CD4-positive, alpha-beta T cell treated with Interleukin-6 at 100 ng/mL for 8 hours (primary cell): ENCODE data around the gene ZNF668.
A peak's percentile ranks its signal among the peaks of the same experiment; 100 is the strongest.

Experiments
- DNase-seq: peaks from one replicate; pipeline ENCODE4 v3.0.0-alpha.2; 2020; ENCODE audit warnings: mixed read lengths, low spot score

ZNF668 gene

GRCh38 chr16:31081428-31082351 is 7.7 kb upstream of the ZNF668 start:
- DNase-seq, result no peak

DNA sequence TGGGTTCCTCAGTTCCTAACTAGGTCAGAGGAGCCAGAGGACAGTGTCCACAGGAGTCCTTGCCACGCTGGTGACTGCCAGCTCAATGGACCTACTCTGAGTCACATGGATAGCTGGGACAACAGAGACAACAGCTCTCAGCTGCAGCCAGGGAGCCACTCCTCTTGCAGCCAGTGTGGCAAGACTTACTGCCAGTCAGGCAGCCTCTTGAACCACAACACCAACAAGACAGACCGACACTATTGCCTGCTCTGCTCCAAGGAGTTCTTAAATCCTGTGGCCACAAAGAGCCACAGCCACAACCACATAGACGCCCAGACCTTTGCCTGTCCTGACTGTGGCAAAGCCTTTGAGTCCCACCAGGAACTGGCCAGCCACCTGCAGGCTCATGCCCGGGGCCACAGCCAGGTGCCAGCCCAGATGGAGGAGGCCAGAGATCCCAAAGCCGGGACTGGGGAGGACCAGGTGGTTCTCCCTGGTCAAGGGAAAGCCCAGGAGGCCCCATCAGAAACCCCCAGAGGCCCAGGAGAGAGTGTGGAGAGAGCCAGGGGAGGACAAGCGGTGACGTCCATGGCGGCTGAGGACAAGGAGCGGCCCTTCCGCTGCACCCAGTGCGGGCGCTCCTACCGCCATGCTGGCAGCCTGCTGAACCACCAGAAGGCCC is 6.8 kb upstream of the ZNF668 start:
- DNase-seq, result no peak

- DNase-seq, result no peak
Measured at GRCh38 chr16:31080035-31080629, 6.1 kb upstream of the ZNF668 start.

GRCh38 chr16:31079342-31079944 is 5.4 kb upstream of the ZNF668 start:
- no peak for DNase-seq

GRCh38 chr16:31078597-31079341 is 4.7 kb upstream of the ZNF668 start:
- no peak for DNase-seq

DNA sequence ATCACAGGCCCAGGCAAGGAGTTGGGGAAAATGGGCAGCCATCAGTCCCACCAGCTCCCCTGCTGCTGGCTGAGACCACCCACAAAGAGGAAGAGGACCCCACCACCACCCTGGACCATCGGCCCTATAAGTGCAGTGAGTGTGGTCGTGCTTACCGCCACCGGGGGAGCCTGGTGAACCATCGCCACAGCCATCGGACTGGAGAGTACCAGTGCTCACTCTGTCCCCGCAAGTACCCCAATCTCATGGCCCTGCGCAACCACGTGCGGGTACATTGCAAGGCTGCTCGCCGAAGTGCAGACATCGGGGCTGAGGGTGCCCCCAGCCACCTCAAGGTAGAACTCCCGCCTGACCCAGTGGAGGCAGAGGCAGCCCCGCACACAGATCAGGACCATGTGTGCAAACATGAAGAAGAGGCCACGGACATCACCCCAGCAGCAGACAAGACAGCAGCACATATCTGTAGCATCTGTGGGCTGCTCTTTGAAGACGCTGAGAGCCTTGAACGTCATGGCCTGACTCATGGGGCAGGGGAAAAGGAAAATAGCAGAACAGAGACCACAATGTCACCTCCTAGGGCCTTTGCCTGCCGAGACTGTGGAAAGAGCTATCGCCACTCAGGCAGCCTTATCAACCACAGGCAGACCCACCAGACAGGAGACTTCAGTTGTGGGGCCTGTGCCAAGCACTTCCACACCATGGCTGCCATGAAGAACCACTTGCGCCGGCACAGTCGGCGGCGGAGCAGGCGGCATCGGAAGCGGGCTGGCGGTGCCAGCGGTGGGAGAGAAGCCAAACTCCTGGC is 3.8 kb upstream of the ZNF668 start:
- DNase-seq, result no peak

DNA sequence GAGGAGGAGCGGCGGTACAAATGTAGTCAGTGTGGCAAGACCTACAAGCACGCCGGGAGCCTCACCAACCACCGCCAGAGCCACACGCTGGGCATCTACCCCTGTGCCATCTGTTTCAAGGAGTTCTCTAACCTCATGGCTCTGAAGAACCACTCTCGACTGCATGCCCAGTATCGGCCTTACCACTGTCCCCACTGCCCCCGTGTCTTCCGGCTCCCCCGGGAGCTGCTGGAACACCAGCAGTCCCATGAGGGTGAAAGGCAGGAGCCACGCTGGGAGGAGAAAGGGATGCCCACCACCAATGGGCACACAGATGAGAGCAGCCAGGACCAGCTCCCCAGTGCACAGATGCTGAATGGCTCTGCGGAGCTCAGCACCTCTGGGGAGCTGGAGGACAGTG is 3.0 kb upstream of the ZNF668 start:
- no peak for DNase-seq

GRCh38 chr16:31076319-31076718 is 2.3 kb upstream of the ZNF668 start:
- no peak for DNase-seq

DNA sequence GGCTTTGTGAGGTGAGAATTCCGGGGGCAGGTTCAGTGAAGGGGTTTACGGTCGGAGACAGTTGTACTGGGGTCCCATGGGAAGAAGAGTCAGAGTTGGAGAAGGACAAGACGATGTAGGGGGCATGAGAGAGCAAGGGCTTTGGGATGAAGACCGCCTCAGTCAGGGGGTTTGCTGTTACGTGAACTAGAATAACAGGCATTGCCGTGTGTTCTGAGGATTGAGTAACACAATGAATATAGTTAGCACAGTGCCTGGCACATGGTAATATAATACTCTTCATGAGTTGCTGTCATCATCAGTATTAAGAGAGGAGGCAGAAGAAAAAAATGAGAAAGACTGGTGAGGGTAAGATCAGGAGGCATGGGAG is 759 bp upstream of the ZNF668 start:
- DNase-seq, result no peak

DNA sequence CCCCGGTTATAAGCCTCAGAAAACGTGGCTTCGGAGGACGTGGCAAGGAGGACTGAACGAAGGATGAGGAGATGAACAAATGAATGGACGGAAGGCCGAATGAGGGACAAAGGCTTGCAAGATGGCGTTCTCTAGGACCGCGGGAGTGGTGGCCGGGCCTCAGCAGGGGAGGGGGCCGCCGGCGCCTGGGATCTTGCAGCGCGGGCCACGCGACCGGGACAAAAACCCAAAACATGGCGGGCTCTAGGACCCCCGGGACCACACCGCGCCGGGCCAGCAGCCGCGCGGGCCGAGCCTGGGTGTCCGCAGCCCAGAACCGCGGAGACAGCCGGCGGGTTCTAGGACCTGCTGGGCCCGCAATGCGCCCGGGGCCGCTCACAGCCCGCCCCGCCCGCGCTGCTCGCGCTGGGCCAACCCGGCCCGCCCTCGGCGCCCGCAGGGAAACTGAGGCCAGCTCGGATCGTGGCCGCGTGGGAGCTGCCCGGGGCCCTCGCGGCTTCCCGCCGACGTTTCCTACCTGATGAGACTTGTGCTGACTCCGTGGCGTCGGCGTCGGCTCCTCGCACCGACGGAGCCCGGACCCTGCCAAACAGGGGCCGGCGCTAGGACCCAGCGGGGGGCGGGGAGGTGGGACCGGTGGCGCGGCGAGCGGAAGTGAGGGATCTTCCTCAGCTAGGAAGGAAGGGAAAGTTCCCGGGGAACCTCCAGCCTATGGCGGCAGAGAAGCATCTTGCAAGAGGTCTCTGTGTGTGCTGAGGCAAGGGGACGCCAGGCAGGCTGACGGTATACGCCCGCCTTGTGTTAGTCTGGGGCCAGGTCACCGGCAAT is 684 bp downstream of the ZNF668 start:
- peak; percentile 73 for DNase-seq

- no peak for DNase-seq
Measured at GRCh38 chr16:31072540-31073141, 1.4 kb downstream of the ZNF668 start.

- DNase-seq, result no peak
Measured at GRCh38 chr16:31071861-31072260, 2.2 kb downstream of the ZNF668 start.

DNA sequence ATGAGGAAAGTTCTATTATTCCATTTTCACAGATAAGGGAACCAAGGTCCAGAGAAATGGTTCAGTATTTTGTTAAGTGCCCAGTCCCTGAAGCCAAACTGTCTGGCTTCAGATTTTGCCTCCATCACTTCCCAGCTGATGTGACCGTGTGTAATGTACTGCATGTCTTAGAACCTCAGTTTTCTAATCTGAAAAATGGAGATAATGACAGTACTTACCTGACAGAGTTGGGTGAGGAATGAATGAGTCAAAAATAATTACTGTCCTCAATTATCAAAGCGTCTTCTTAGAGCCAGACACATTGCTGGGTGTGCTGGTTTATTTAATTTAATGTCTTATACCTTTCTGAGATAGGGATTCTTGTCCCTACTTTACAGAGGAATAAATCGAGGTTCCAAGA is 6.7 kb downstream of the ZNF668 start:
- DNase-seq, result no peak

DNA sequence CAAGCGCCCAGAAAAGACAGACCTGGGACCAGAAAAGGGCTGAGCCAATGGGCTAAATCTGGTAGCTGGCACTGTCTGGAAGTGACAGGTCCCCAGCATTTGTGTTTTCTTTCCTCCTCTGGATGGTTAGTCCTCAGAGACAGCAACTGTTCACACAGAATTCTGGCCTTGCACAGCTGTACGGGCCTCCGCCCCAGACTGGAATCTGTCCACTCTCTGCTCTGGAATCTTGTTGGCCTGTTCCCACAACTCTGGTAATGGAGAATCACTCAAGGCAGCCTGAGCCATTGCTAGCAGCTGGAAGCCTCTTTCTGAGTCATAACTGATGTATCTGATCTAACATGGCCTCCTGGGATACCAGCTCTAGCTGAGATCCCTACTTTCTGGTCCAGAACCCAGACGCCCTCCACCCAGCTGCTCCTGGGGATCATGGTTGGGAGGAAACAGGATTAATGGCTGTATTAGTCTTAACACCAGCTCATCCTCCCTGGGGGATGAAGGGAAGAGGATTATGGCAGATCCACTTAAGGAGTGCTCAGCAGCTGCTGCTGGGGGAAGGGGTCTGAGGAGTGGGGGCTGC is 9.1 kb downstream of the ZNF668 start:
- DNase-seq, result no peak

DNA sequence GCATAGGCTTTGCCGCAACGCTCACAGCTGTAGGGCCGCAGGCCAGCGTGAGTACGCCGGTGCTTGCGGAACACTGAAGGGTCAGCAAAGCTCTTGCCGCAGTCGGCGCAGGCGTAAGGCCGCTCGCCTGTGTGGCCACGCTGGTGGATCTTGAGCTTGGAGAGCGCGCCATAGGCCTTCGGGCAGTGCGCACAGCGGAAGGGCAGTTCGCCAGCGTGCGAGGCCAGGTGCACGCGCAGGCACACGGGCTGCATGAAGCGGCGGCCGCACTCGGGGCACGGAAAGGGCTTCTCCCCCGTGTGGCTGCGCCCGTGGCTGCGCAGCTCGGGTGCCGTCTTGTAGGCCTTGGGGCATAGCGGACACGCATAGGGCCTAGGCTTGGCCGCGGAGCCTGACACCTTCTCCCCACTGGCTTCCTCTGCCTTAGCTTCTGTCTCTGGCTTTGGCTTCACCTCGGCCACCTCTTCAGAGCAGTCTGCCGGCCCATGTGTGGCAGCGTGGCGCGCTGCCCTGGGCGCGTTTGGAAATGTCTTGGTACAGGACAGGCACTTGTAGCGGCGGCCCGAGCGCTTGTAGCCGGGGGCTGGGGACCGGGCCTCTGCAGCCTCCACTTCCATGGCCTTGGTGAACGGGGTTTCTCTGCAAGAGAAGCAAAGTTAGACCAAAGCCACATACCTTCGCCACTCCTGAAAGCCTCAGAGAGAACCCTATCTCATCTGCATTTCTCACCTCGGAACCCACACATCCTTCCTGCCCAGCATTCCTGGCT is 10.0 kb downstream of the ZNF668 start:
- peak; percentile 33 for DNase-seq

- DNase-seq, result no peak
Measured at GRCh38 chr16:31063495-31063842, 10.6 kb downstream of the ZNF668 start.

DNA sequence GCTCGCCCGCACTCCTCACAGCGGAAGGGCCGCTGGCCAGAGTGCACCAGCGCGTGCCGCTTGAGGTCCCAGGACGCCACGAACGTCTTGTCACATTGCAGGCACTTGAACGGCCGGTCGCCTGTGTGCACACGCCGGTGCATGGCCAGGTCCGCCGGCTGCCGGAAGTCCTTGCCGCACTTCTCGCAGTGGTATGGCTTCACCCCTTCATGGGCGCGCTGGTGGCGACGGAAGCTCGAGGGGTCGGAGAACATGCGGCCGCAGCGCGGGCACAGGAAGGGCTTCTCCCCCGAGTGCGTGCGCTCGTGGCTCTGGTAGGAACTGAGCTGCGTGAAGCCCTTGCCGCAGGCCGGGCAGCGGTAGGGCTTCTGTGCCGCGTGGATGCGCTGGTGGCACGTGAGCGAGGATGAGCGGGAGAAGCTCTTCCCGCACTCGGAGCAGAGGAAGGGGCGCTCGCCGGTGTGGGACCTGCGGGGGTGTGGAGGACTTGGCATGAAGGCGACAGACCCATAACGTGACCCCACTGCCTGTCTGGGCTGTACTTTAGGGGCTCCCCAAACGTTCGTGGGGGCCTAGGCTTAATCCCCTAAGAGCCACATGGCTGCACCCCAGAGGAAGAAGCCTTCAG is 12.1 kb downstream of the ZNF668 start:
- no peak for DNase-seq

- DNase-seq, result no peak
Measured at GRCh38 chr16:31061126-31061812, 12.8 kb downstream of the ZNF668 start.
